ENCODE data around the gene LONP1.
"Not testable (repeated sequence)": the region's sequence is repeated elsewhere in the genome, so short reads cannot be mapped to it uniquely, and the experiment has no call there.

Gene LONP1

DNA sequence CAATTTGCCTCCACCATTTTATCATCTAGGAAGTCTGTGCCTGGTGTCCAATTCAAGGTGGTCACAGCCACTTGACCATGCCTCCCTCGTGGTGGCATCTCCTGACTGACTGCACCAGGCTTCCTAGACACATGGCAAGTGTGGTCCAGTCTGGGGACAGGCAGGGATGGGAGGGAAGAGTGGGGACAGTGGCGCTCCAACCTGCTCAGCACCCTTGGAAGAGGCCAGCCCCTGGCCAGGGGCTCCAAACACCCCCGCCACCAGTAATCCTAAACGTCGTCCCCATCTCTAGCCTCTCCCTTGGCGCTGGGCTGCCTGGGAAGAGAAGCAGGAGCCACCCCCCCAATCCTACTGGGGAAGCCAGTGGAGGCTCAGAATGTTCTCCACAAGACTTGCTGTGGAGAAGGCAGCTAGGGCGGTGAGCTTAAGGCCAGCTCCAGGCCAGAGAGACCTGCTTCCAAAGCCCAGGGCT, 27.2 kb downstream of the LONP1 start:
- DNase-seq: no peak

DNA sequence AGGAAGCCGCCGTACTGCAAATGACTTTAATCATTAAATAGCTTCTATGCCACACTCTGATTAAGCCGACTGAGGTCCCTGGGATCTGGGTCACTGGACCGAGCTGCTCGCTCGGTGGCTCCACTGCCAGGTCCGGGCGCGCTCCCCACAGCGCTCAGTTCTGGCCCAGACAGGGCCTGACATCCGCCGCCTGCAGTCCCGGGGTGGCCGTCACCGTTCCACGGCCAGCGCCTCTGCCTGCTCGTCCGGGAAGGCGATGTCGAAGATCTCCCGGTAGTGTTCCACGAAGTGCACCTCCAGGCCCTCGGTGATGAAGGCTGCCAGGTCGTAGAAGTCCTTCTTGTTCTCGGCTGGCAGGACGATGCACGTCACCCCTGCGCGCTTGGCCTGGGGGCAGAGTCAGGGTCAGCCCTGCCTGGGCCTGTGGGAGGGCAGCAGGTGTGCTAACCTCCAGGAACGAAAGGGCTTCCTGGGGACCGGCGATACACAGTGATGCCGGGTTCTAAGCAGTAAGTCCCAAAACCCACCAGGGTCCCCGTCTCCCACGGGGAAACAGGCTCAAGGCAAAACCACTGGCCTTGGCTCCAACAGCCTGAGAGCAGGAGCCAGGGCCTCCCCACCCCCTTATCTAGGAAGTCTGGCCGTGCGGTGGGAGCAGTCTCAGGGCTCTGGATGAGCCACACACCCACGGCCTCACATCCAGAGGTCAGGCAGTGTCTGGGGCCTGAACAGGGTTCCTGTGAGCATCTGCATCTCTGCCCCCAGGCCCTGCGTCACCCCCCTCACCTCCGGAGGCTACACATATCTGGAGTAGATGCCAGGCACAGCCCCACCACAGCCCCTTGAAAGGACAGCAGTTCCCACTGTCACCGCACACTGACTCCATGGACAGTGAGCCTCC, 27.9 kb downstream of the LONP1 start:
- DNase-seq: no peak

GRCh38 chr19:5690955-5691821, 28.8 kb downstream of the LONP1 start:
- DNase-seq: peak; percentile 41

- DNase-seq: peak; percentile 100
Observed at GRCh38 chr19:5690125-5690954, 29.6 kb downstream of the LONP1 start, which contains the start of gene RPL36. Gene RPL36 (plus strand): TSS chr19:5690295. CDS start chr19:5690508, 213 bp downstream.

- not testable (repeated sequence) for DNase-seq
Observed at GRCh38 chr19:5688262-5688881, 31.6 kb downstream of the LONP1 start.

GRCh38 chr19:5687360-5688198, 32.4 kb downstream of the LONP1 start:
- DNase-seq: no peak

DNA sequence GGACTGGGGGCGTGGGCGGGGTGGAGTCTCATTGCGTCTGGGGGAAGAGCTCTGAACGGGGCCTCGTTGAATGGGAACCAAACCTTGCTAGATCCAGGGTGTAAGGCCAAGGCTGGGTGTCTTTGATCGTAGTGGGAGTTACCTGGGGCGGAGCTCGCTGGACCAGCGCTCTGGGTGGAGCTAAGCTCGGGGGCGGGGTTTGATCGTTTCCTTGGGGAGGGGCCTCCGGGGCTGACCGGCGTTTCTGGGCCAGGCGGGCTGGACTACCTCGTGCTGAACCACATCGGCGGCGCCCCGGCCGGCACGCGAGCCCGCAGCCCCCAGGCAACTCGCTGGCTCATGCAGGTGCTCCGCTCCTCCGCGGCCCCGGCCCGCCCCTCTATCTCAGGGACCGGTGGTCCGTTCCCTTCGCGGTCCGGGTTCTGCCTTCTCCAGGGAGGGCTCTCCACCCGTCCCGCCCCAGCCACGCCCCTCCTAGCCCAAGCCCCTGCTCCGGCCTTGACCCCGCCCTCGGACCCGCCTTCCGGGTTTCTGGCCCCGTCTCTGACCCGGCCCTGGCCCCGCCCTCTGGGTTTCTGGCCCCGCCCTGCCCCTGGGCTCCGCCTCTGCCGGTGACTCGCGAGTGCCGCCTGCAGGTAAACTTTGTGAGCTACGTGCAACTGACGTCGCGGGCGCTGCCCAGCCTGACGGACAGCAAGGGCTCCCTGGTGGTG, 33.1 kb downstream of the LONP1 start:
- peak; percentile 96 for DNase-seq

GRCh38 chr19:5686326-5686646, 33.7 kb downstream of the LONP1 start:
- DNase-seq: no peak

GRCh38 chr19:5684694-5685430, 35.1 kb downstream of the LONP1 start:
- DNase-seq: no peak

DNA sequence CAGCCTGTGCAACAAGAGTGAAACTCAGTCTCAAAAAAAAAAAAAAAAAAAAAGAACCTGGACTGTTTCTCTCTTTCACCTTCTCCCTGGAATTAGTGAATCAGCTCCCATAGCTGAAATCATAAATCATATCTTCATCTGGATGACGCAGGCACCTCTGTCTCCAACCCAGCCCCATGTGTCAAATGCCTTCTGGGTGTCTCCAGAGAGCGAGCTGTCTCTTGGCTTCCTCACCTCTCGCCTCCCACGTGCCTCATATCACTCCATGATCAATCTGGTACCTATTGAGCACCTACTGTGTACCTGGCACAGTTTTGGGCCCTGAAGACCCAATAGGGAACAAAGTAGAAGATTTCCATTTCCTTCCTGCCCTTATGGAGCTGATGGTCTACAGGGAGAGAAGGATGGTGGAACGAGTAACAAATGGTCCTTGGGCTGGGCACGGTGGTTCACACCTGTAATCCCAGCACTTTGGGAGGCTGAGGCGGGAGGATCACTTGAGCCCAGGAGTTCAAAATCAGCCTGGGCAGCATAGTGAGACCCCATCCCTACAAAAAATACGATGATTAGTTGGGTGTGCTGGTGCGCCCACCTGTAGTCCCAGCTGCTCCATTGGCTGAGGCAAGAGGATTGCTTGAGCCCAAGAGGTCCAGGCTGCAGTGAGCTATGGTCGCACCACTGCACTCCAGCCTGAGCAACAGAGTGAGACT, 36.6 kb downstream of the LONP1 start:
- DNase-seq: no peak

DNA sequence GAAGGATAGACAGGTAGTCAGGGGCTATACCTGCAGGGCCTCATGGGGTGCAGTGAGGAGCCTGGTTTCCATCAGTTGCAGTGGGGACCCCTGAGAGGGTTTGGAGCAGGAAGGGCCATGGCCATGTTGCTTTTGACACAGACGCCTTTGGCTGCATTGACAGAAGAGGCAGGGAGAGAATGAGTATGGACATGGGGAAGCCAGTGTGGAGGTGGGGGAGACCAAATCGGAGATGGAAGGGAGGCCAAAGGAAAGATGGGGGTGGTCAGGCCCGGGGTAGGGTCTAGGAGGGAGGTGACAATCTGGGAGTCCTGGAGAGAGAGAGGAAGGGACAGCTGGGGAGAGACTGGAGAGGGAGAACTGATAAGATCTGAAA, 37.9 kb downstream of the LONP1 start:
- DNase-seq: no peak

DNA sequence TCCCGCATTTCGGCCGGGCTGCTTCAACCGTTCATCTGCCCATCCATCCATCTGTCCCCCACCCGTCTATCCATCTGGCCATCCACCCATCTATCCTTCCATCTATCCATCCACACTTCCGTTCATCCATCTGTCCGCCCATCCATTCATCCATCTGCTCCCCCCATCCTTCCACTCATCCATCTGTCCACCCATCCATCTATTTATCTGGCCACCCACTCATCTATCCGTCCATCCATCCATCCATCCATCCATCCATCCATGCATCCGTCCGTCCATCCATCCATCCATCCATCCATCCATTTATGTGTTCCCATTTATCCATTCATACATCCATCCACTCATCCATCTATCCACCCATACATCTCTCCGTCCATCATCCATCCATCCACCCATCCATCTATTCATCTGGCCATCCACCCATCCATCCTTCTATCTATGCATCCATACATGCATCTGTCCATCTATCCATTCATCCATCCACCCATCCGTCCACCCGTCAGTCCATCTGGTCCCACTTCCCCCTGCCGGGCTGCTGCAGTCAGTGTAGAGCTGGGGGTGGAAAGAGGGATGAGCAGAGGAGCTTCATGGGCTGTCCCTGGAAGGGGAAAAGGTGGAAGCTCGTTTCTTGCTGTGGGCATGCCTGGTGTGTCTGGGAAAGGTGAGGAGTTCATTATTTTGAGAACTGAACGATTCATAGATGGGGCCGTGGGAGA, 38.4 kb downstream of the LONP1 start:
- no peak for DNase-seq

DNA sequence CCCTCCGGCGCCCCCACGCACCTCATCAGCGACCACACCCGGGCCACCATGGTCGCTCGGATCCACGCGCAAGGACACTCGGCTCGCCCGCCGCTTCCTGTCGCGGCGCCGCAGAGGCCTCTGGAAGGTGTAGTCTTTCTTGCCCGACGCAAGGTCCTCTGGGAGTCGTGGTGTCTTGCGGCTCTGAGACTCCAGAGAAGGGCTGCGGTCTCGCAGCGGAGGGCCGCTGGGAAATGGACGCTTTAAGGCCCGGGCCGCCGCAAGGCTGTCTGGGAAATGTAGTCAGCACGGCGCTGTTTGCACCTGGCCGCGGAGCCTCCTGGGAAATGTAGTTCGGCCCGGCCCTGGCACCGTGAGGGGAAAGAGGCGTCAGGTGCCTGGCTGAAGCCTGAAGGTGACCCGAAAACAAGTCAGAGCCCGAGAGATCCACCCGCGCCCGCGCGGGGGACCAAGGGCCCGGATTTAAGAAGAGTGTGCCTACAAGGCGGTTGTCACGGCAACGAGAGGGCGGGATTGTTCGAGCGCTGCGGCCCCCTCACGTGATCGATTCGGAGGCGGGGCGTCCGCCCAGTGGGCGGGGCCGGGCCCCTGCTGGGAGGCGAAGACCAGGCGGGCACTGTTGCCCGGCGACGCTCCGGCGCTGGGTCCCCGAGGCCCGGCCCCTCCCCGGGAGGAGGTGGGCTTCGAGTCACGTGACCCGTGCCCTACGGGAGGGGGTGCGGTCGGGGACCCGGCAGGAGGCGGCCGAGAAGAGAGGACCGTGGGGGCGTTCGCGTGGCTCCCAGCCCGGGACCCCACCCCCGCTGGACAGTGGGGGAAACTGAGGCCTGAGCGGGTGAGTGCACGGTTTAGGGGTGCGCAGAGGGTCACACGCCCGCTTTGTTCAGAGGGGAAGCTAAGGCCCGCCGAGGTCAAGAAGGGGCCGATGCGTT, 39.2 kb downstream of the LONP1 start, which contains the start of the genes HSD11B1L and MICOS13:
HSD11B1L (plus strand) TSS at position 591 of the 932 bp plus-strand sequence. CDS start 3,806 bp downstream, outside the sequence.
MICOS13 (minus strand) TSS at position 80 of the 932 bp plus-strand sequence; CDS start at position 50, 30 bp downstream.
- DNase-seq: peak; percentile 95

- no peak for DNase-seq
Observed at GRCh38 chr19:5680084-5680436, 39.9 kb downstream of the LONP1 start.

DNA sequence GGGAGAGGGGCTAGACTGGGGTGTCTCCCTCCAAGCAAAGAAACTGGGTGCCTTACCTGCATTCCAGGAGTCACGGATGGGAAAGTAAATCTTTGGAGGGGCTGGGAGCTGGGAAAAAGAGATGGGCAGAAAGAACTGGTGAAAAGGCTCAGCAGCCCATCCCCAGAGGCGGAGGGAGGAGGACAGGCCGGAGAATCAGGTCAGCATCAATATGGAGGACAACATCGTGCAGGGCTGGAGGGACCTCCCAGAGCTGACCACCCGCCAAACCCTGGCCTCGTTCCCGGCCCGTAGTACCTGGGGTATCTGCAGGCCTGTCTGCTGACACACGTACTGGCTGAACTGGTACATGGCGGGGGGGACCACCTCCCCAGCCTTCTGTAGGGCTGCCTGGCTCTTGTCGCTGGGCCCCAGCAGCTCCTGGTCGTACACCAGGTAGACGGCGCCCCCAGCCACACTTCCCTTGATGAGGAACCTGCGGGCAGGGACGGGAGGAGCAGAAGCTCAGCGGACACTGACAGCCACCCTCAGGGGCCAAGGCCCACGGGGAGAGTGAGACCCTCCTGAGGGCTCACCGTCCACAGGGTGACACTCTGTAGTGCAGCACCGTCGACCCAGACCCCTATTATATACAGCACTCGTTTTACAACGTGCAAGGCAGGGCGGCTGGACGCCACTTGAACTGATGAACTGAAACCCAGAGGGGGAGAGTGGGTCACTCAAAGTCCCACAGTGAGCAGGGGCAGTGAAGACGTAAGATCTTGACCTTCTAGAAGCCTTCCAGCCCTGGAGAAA, 40.5 kb downstream of the LONP1 start:
- DNase-seq: no peak

DNA sequence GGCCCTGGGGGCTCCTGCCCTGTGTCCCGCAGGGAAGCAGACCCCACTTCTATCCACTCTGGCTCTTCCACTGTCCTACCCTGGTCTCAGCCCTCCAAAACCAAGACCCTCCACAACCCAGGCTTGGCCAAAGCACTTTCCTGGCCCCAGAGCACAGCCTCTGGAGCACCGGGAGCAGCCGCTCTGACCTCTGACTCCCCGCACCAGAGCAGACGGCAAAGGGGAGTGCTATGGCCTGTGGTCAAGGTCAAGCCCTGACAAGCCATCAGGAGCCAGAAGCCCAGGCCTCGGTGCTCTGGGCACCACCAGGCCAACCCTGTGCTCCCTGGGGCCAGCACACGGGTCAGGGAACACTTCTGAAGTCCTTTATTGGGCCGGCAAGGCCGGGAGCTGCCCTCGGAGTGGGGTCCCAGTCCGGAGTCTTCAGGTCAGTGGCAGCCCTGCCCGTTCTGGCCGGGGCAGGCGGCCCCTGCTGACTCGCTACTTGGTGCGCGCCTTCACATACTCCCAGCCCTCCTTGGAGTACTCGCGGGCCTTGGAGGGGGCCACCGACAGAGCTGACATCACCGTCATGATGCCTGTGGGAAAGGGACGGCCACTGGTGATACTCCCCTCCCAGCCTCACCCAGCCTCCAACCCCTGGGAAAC, 41.8 kb downstream of the LONP1 start:
- DNase-seq: no peak
